Measurements from ENCODE around the gene OR7D4.
A peak's percentile ranks its signal among the peaks of the same experiment; 100 is the strongest.
"Not testable (repeated sequence)": the region's sequence is repeated elsewhere in the genome, so short reads cannot be mapped to it uniquely, and the experiment has no call there.

The OR7D4 gene

GRCh38 chr19:9219489-9219888, at the start of gene OR7D4:
Gene OR7D4 (minus strand): TSS chr19:9219589. CDS start chr19:9214837, 4,752 bp downstream.
- DNase-seq (ENCODE audit: low read depth), result no peak

- DNase-seq (ENCODE audit: low read depth), result no peak
These were observed 31.8 kb upstream of the OR7D4 start for GRCh38 chr19:9251236-9251635.

- no peak for DNase-seq (ENCODE audit: low read depth)
These were observed 31.2 kb upstream of the OR7D4 start, which contains the start of gene OR7E24 for GRCh38 chr19:9250630-9251029. Gene OR7E24 (plus strand): TSS chr19:9250930. CDS start chr19:9251044, 114 bp downstream.

- peak; percentile 15 for DNase-seq (ENCODE audit: low read depth)
These were observed 13.8 kb downstream of the OR7D4 start for GRCh38 chr19:9205501-9206113.

- not testable (repeated sequence) for DNase-seq (ENCODE audit: low read depth)
These were observed 21.3 kb downstream of the OR7D4 start for GRCh38 chr19:9198044-9198443.

GRCh38 chr19:9189535-9189934, 29.9 kb downstream of the OR7D4 start:
- DNase-seq (ENCODE audit: low read depth), result no peak

GRCh38 chr19:9187191-9187590, 32.2 kb downstream of the OR7D4 start:
- no peak for DNase-seq (ENCODE audit: low read depth)

GRCh38 chr19:9183000-9183399, 36.4 kb downstream of the OR7D4 start:
- no peak for DNase-seq (ENCODE audit: low read depth)

- DNase-seq (ENCODE audit: low read depth), result no peak
These were observed 40.5 kb downstream of the OR7D4 start, which contains the start of gene OR7D2 for GRCh38 chr19:9178901-9179300. Gene OR7D2 (plus strand): TSS chr19:9178979. CDS start chr19:9185782, 6,803 bp downstream.

GRCh38 chr19:9175326-9175725, 44.1 kb downstream of the OR7D4 start:
- no peak for DNase-seq (ENCODE audit: low read depth)

GRCh38 chr19:9171393-9171991, 47.9 kb downstream of the OR7D4 start:
- DNase-seq (ENCODE audit: low read depth), result peak; percentile 3

GRCh38 chr19:9166846-9167245, 52.5 kb downstream of the OR7D4 start:
- DNase-seq (ENCODE audit: low read depth), result no peak

GRCh38 chr19:9165261-9165660, 54.1 kb downstream of the OR7D4 start:
- DNase-seq (ENCODE audit: low read depth), result peak; percentile 3

- DNase-seq (ENCODE audit: low read depth), result no peak
These were observed 58.0 kb downstream of the OR7D4 start for GRCh38 chr19:9161427-9161826.

All from GM04503 (cell line).